B cell (primary cell): Measurements from ENCODE around the gene PAWR. TPM values are rescaled to one million over a fixed set of nuclear protein-coding genes. Genes with fewer than 3 reads are reported as not detected.
"Not testable (repeated sequence)": the region's sequence is repeated elsewhere in the genome, so short reads cannot be mapped to it uniquely, and the experiment has no call there.

Experiments used
- ATAC-seq: fragments of 200-7000 bp; cut with Tn5 transposase; one replicate; pipeline ENCODE4 v1.10.0; 2021; ENCODE audit warnings: low read depth, mild to moderate bottlenecking, moderate number of reproducible peaks, moderate library complexity
- CTCF ChIA-PET: fragments of 350-600 bp; sonication (Branson Sonifier 250); formaldehyde crosslinking; loops from one replicate; lab custom pipeline; 2021; ENCODE audit warnings: antibody characterized with exemption, inconsistent platforms; lab: Charles Lee
- POLR2A ChIA-PET: fragments of 350-600 bp; sonication (Branson Sonifier 250); formaldehyde crosslinking; loops from one replicate; lab custom pipeline; 2021; ENCODE audit warnings: antibody characterized with exemption; lab: Charles Lee
- DNase-seq: peaks from one replicate; pipeline ENCODE4 v3.0.0; 2013
- H2AFZ ChIP-seq: 2 replicates; pipeline ENCODE4 v1.6.1; 2012; ENCODE audit warnings: mild to moderate bottlenecking, low read depth, low read length; ENCODE audit not compliant: insufficient read depth, poor library complexity, severe bottlenecking
- H3K27ac ChIP-seq, 2 donors: 1 replicate in 1 of 2; 2 replicates in 1 of 2; pipeline ENCODE4 v1.5.1; 2012 to 2013; ENCODE audit warnings: low read length in 2 of 2, mild to moderate bottlenecking in 2 of 2, moderate library complexity in 1 of 2
- H3K27me3 ChIP-seq, 4 experiments: fragments of 200-600 bp in 1 of 4; sonication (generic) in 1 of 4; replicated peaks in 1 of 4; 1 replicate in 2 of 4; 2 replicates in 2 of 4; pipeline versions ENCODE4 v1.6.1 to v1.7.0; 2013 to 2016; ENCODE audit warnings: low read length in 3 of 4, mild to moderate bottlenecking in 2 of 4, mixed read lengths in 1 of 4, moderate library complexity in 1 of 4; ENCODE audit not compliant: insufficient read depth in 4 of 4, control insufficient read depth in 3 of 4; ENCODE audit errors: control extremely low read depth in 1 of 4
- H3K36me3 ChIP-seq, 2 experiments: replicated peaks in 1 of 2; 1 replicate in 1 of 2; 2 replicates in 1 of 2; pipeline versions ENCODE4 v1.6.1 to v1.7.1; 2013; ENCODE audit warnings: low read length in 1 of 2; ENCODE audit not compliant: insufficient read depth in 2 of 2, control insufficient read depth in 1 of 2; ENCODE audit errors: control extremely low read depth in 1 of 2, extremely low read depth in 1 of 2
- H3K4me1 ChIP-seq, 2 donors: fragments of 200-600 bp in 1 of 2; sonication (generic) in 1 of 2; 1 replicate in 1 of 2; 2 replicates in 1 of 2; pipeline versions ENCODE4 v1.5.1 to v1.6.1; 2013 to 2017; ENCODE audit warnings: low read length in 2 of 2; ENCODE audit not compliant: control insufficient read depth in 2 of 2, insufficient read depth in 2 of 2
- H3K4me2 ChIP-seq: replicated peaks from 2 replicates; pipeline ENCODE3; 2012; ENCODE audit warnings: mild to moderate bottlenecking, low read depth, low read length; ENCODE audit not compliant: poor library complexity, severe bottlenecking
- H3K4me3 ChIP-seq, 5 experiments: fragments of 200-600 bp in 1 of 5; sonication (generic) in 1 of 5; 1 replicate in 3 of 5; 2 replicates in 2 of 5; pipeline versions ENCODE4 v1.5.1 to v1.7.0; 2011 to 2016; ENCODE audit warnings: low read length in 4 of 5, mild to moderate bottlenecking in 4 of 5, low read depth in 2 of 5, control low read depth in 1 of 5, moderate library complexity in 1 of 5; ENCODE audit not compliant: insufficient read depth in 1 of 5; ENCODE audit errors: control extremely low read depth in 1 of 5, extremely low read depth in 1 of 5
- H3K79me2 ChIP-seq: fragments of 200-600 bp; sonication (generic); one replicate; pipeline ENCODE4 v1.6.0; 2016; ENCODE audit warnings: low read length; ENCODE audit not compliant: control insufficient read depth, insufficient read depth
- H3K9ac ChIP-seq: fragments of 200-600 bp; sonication (generic); 2 replicates; pipeline ENCODE4 v1.6.1; 2017; ENCODE audit warnings: mild to moderate bottlenecking, low read length, moderate library complexity
- H3K9me3 ChIP-seq, 3 donors: one replicate each; pipeline versions ENCODE4 v1.6.1 to v1.7.1; 2013; ENCODE audit warnings: low read length in 2 of 3; ENCODE audit not compliant: control insufficient read depth in 2 of 3, insufficient read depth in 1 of 3; ENCODE audit errors: control extremely low read depth in 1 of 3
- H4K20me1 ChIP-seq: 2 replicates; pipeline ENCODE4 v1.6.0; 2012; ENCODE audit warnings: mild to moderate bottlenecking, low read length; ENCODE audit not compliant: insufficient read depth, control insufficient read depth, poor library complexity, severe bottlenecking
- H3K27ac Mint-ChIP-seq: one replicate; pipeline ENCODE4 v1.8.0; 2021; ENCODE audit warnings: mixed read lengths
- H3K27me3 Mint-ChIP-seq: one replicate; pipeline ENCODE4 v1.8.0; 2021; ENCODE audit warnings: mixed read lengths
- H3K4me1 Mint-ChIP-seq: one replicate; pipeline ENCODE4 v1.8.0; 2021; ENCODE audit warnings: mixed read lengths
- H3K4me3 Mint-ChIP-seq: one replicate; pipeline ENCODE4 v1.8.0; 2021; ENCODE audit warnings: mixed read lengths
- H3K9me3 Mint-ChIP-seq: one replicate; pipeline ENCODE4 v1.8.0; 2022; ENCODE audit warnings: mixed read lengths; ENCODE audit not compliant: insufficient read depth
- CTCF ChIP-seq: fragments of 200-600 bp; IDR thresholded peaks from one replicate; pipeline ENCODE4 v1.8.0; 2022; ENCODE audit warnings: antibody characterized with exemption, mild to moderate bottlenecking
- EZH2 ChIP-seq: IDR thresholded peaks from 2 replicates; pipeline ENCODE4 v1.6.1; 2012; ENCODE audit warnings: borderline replicate concordance, low read depth, mild to moderate bottlenecking, moderate library complexity, low read length; ENCODE audit not compliant: insufficient read depth, poor library complexity, severe bottlenecking
- WGBS: methylation state at CpG from one replicate; pipeline ENCODE4 v1.1.5; 2013; ENCODE audit warnings: missing lambda C conversion rate; ENCODE audit not compliant: insufficient coverage; 5-methylcytosine and 5-hydroxymethylcytosine counted together
- intact Hi-C: fragments of 100-400 bp; cut with micrococcal nuclease; formaldehyde crosslinking; loops from one replicate; pipeline ENCODE4 v1.10.0; 2022
- polyA plus RNA-seq: library from polyadenylated mRNA; depleted of rRNA; stranded (reverse); fragments of >200 nt; gene quantifications from 2 replicates; pipeline ENCODE4 v1.2.3, GENCODE V29; 2012
- total RNA-seq, 2 donors: library from RNA; stranded (reverse); fragments of 120-200 nt in 1 of 2; gene quantifications; 1 replicate in 1 of 2; 2 replicates in 1 of 2; pipeline versions ENCODE4 v1.2.3 to v1.2.4, GENCODE V29; 2013 to 2022

Gene PAWR
- total and polyA plus RNA-seq, 2 donors (not counting 1 experiment from before 2014, with no cell fraction given): 17.9 to 90.1 TPM

- TF ChIP-seq CTCF: no peak
- TF ChIP-seq EZH2: no peak
- no CpG with 5 or more reads among the region's 1 CpG for WGBS
- H3K27ac Mint-ChIP-seq: no peak overlapping the region
- CTCF ChIA-PET: no interaction called here
- no peak overlapping the region for H2AFZ ChIP-seq
- no peaks in the 10 kb centered on the region for H3K9me3 Mint-ChIP-seq
- H4K20me1 ChIP-seq: peaks cover 1% of the 10 kb centered on the region
- no peak overlapping the region for H3K27ac ChIP-seq
- DNase-seq (no peak), ATAC-seq (no peak)
- no peak overlapping the region for H3K4me3 Mint-ChIP-seq
- POLR2A ChIA-PET: no interaction called here
- H3K36me3 ChIP-seq: no peaks in the 10 kb centered on the region
- H3K4me3 ChIP-seq: no peak overlapping the region
- H3K27me3 ChIP-seq: no peaks in the 10 kb centered on the region
- H3K79me2 ChIP-seq: peaks cover 36% of the 10 kb centered on the region
- no peaks in the 10 kb centered on the region for H3K27me3 Mint-ChIP-seq
- H3K9me3 ChIP-seq: no peaks in the 10 kb centered on the region
- no peaks in the 10 kb centered on the region for H3K4me1 ChIP-seq
- no peak overlapping the region for H3K4me2 ChIP-seq
- intact Hi-C loops: no loop called here
- no peak overlapping the region for H3K9ac ChIP-seq
- peaks cover 5% of the 10 kb centered on the region for H3K4me1 Mint-ChIP-seq
Measured at GRCh38 chr12:79634957-79635471, 55.8 kb downstream of the PAWR start.

GRCh38 chr12:79629561-79629960 lies 61.2 kb downstream of the PAWR start:
- Histone ChIP-seq H2AFZ (no peak overlapping the region), H4K20me1 (no peaks in the 10 kb centered on the region), H3K4me1 (no peaks in the 10 kb centered on the region), H3K79me2 (peaks cover 40% of the 10 kb centered on the region), H3K36me3 (no peaks in the 10 kb centered on the region), H3K9ac (no peak overlapping the region), H3K27me3 (no peaks in the 10 kb centered on the region), H3K4me2 (no peak overlapping the region), H3K4me3 (no peak overlapping the region), H3K9me3 (peaks cover 0 to 5% (median 0%) of the 10 kb centered on the region in 3 donors), H3K27ac (no peak overlapping the region)
- CTCF ChIA-PET: no interaction called here
- intact Hi-C loops: no loop called here
- DNase-seq (no peak), ATAC-seq (no peak)
- no CpG with 5 or more reads among the region's 2 CpGs for WGBS
- POLR2A ChIA-PET: no interaction called here
- H3K4me3 Mint-ChIP-seq: no peak overlapping the region
- H3K27me3 Mint-ChIP-seq: no peaks in the 10 kb centered on the region
- TF ChIP-seq CTCF (no peak), EZH2 (no peak)
- peaks cover 6% of the 10 kb centered on the region for H3K4me1 Mint-ChIP-seq
- H3K27ac Mint-ChIP-seq: no peak overlapping the region
- no peaks in the 10 kb centered on the region for H3K9me3 Mint-ChIP-seq

- H3K9me3 ChIP-seq, H3K27me3 ChIP-seq, DNase-seq, H3K27me3 Mint-ChIP-seq, H3K9ac ChIP-seq, POLR2A ChIA-PET, H2AFZ ChIP-seq, H3K4me1 ChIP-seq, H3K27ac Mint-ChIP-seq, H3K4me3 Mint-ChIP-seq, H3K9me3 Mint-ChIP-seq, H3K4me1 Mint-ChIP-seq, intact Hi-C loops, ATAC-seq, H3K4me2 ChIP-seq, CTCF ChIA-PET, H3K36me3 ChIP-seq, H3K4me3 ChIP-seq, H3K27ac ChIP-seq: not testable (repeated sequence)
- WGBS: no CpG with 5 or more reads among the region's 7 CpGs
- peaks cover 21% of the 10 kb centered on the region for H4K20me1 ChIP-seq
- H3K79me2 ChIP-seq: peaks cover 33% of the 10 kb centered on the region
Measured at GRCh38 chr12:79626735-79627134, 64.0 kb downstream of the PAWR start.
